Activated naive CD4-positive, alpha-beta T cell treated with anti-CD3 and anti-CD28 coated beads, Interleukin-2, amount 50 U/mL, for 16 hours (primary cell): ENCODE data around the gene SEPTIN5.
"Not testable (repeated sequence)": the region's sequence is repeated elsewhere in the genome, so short reads cannot be mapped to it uniquely, and the experiment has no call there.

Experiments used
- DNase-seq: peaks from one replicate; pipeline ENCODE4 v3.0.0-alpha.2; 2020

SEPTIN5 gene

GRCh38 chr22:19721330-19722177, 7.3 kb downstream of the SEPTIN5 start:
- no peak for DNase-seq

- no peak for DNase-seq
These were observed 8.1 kb downstream of the SEPTIN5 start for GRCh38 chr22:19722178-19722981.

GRCh38 chr22:19722982-19723231, 8.6 kb downstream of the SEPTIN5 start:
- no peak for DNase-seq

- DNase-seq, result peak; percentile 52
These were observed 9.1 kb downstream of the SEPTIN5 start, which contains the start of gene GP1BB for GRCh38 chr22:19723232-19723982. TSS of gene GP1BB (plus strand) at chr22:19723539. CDS start at chr22:19723570, 31 bp downstream.

- DNase-seq, result peak; percentile 47
These were observed 9.9 kb downstream of the SEPTIN5 start for GRCh38 chr22:19723983-19724827.

- no peak for DNase-seq
These were observed 10.8 kb downstream of the SEPTIN5 start for GRCh38 chr22:19724927-19725661.

GRCh38 chr22:19726064-19726788, 11.9 kb downstream of the SEPTIN5 start:
- DNase-seq, result not testable (repeated sequence)

GRCh38 chr22:19727310-19728150, 13.2 kb downstream of the SEPTIN5 start:
- no peak for DNase-seq

GRCh38 chr22:19728271-19728670, 14.0 kb downstream of the SEPTIN5 start:
- DNase-seq, result no peak

- DNase-seq, result no peak
These were observed 14.5 kb downstream of the SEPTIN5 start for GRCh38 chr22:19728836-19729235.

GRCh38 chr22:19729507-19729906, 15.2 kb downstream of the SEPTIN5 start:
- no peak for DNase-seq

- DNase-seq, result no peak
These were observed 15.9 kb downstream of the SEPTIN5 start for GRCh38 chr22:19730198-19730597.

GRCh38 chr22:19730655-19731360, 16.5 kb downstream of the SEPTIN5 start:
- peak; percentile 87 for DNase-seq

- no peak for DNase-seq
These were observed 17.2 kb downstream of the SEPTIN5 start for GRCh38 chr22:19731361-19732135.

GRCh38 chr22:19732403-19733113, 18.3 kb downstream of the SEPTIN5 start:
- DNase-seq, result no peak

GRCh38 chr22:19733755-19734154, 19.5 kb downstream of the SEPTIN5 start:
- DNase-seq, result no peak

GRCh38 chr22:19734163-19734562, 19.9 kb downstream of the SEPTIN5 start:
- DNase-seq, result no peak

GRCh38 chr22:19734837-19735382, 20.6 kb downstream of the SEPTIN5 start:
- DNase-seq, result no peak
